Stimulated activated CD8-positive, alpha-beta memory T cell treated with anti-CD3 and anti-CD28 coated beads, Interleukin-4, amount 100 ng/mL, for 1 hour (primary cell): ENCODE data around the gene ATP11B.

Source experiments
- DNase-seq, 2 donors: peaks; one replicate each; pipeline ENCODE4 v3.0.0-alpha.2; 2020; ENCODE audit warnings: low read depth in 2 of 2, low spot score in 1 of 2

Gene ATP11B

GRCh38 chr3:182908471-182908870 lies 115.2 kb downstream of the ATP11B start:
- DNase-seq = no peak

GRCh38 chr3:182909318-182910040 lies 116.2 kb downstream of the ATP11B start:
- no peak for DNase-seq

- DNase-seq = no peak
These were observed 117.9 kb downstream of the ATP11B start for GRCh38 chr3:182910936-182911781.

- no peak for DNase-seq
These were observed 118.4 kb downstream of the ATP11B start for GRCh38 chr3:182911782-182912111.

GRCh38 chr3:182912474-182912873 lies 119.2 kb downstream of the ATP11B start:
- no peak for DNase-seq

- no peak for DNase-seq
These were observed 120.6 kb downstream of the ATP11B start for GRCh38 chr3:182913889-182914288.

- no peak for DNase-seq
These were observed 121.0 kb downstream of the ATP11B start for GRCh38 chr3:182914341-182914740.

GRCh38 chr3:182917134-182917533 lies 123.8 kb downstream of the ATP11B start:
- DNase-seq = no peak

GRCh38 chr3:182919866-182920357 lies 126.6 kb downstream of the ATP11B start:
- DNase-seq = no peak

GRCh38 chr3:182920515-182921084 lies 127.3 kb downstream of the ATP11B start:
- DNase-seq = no peak

GRCh38 chr3:182921665-182922355 lies 128.5 kb downstream of the ATP11B start:
- DNase-seq = no peak

- no peak for DNase-seq
These were observed 132.1 kb downstream of the ATP11B start for GRCh38 chr3:182925330-182925943.

- no peak for DNase-seq
These were observed 132.6 kb downstream of the ATP11B start for GRCh38 chr3:182925944-182926337.

- DNase-seq = no peak
These were observed 142.5 kb downstream of the ATP11B start for GRCh38 chr3:182935803-182936202.

- DNase-seq = no peak
These were observed 143.1 kb downstream of the ATP11B start for GRCh38 chr3:182936239-182936917.

GRCh38 chr3:182936918-182937285 lies 143.6 kb downstream of the ATP11B start:
- no peak for DNase-seq

GRCh38 chr3:182937293-182938051 lies 144.2 kb downstream of the ATP11B start:
- no peak for DNase-seq

GRCh38 chr3:182940266-182940808 lies 147.0 kb downstream of the ATP11B start:
- no peak for DNase-seq

- no peak for DNase-seq
These were observed 148.4 kb downstream of the ATP11B start for GRCh38 chr3:182941719-182942118.
